GM12878 (cell line): Measurements from ENCODE around the gene PSPC1. TPM values are rescaled to one million over a fixed set of nuclear protein-coding genes. Genes with fewer than 3 reads are reported as not detected.
"Not testable (repeated sequence)": the region's sequence is repeated elsewhere in the genome, so short reads cannot be mapped to it uniquely, and the experiment has no call there.

ENCODE experiments used
- ATAC-seq: fragments of 200-7000 bp; cut with Tn5 transposase; 3 replicates; pipeline ENCODE4 v1.9.1; 2020; ENCODE audit warnings: mild to moderate bottlenecking, moderate library complexity
- BruUV-seq: library from RNA; stranded (reverse); fragments of 400-500 nt; replicated peaks from 2 replicates; lab custom pipeline; 2021; lab: Mats Ljungman, UMichigan
- CTCF ChIA-PET: fragments of 300-600 bp; sonication (Branson Sonifier 250); formaldehyde crosslinking; extraction: SDS; loops from one replicate; lab custom pipeline; 2021; ENCODE audit warnings: inconsistent platforms; lab: Yijun Ruan, JAX
- POLR2A ChIA-PET: fragments of 350-600 bp; formaldehyde crosslinking; extraction: SDS; loops from one replicate; lab custom pipeline; 2021; ENCODE audit warnings: inconsistent platforms; lab: Charles Lee
- RAD21 ChIA-PET: fragments of 300-600 bp; sonication (Branson Sonifier 250); formaldehyde crosslinking; loops from one replicate; lab custom pipeline; 2023; ENCODE audit warnings: antibody characterized with exemption; ENCODE audit not compliant: unreplicated experiment; lab: Charles Lee
- SMC1A ChIA-PET: fragments of 300-600 bp; sonication (Branson Sonifier 250); formaldehyde crosslinking; loops from one replicate; lab custom pipeline; 2023; ENCODE audit not compliant: unreplicated experiment, uncharacterized antibody; lab: Charles Lee
- DNase-seq: peaks from one replicate; pipeline ENCODE4 v3.0.0-alpha.2; 2011; ENCODE audit warnings: low read depth, low spot score
- FAIRE-seq: peaks from 3 replicates; lab custom pipeline; 2011; peaks lifted over from hg19 to GRCh38; lab: Jason Lieb, UNC
- H2AFZ ChIP-seq: 2 replicates; pipeline ENCODE4 v1.6.0; 2011; ENCODE audit warnings: low read depth, low read length, control low read depth; ENCODE audit not compliant: control insufficient read depth
- H3K27ac ChIP-seq: 2 replicates; pipeline ENCODE4 v1.5.1; 2011; ENCODE audit warnings: control low read depth; ENCODE audit not compliant: control insufficient read depth, insufficient read depth
- H3K27me3 ChIP-seq, 2 experiments: replicated peaks in 1 of 2; 2 replicates each; pipeline versions ENCODE4 v1.6.0 to v1.6.1; 2011; ENCODE audit warnings: low read length in 1 of 2; ENCODE audit not compliant: control insufficient read depth in 2 of 2, insufficient read depth in 2 of 2
- H3K36me3 ChIP-seq, 2 experiments: 2 replicates each; pipeline ENCODE4 v1.5.1; 2011; ENCODE audit warnings: low read length in 1 of 2; ENCODE audit not compliant: control insufficient read depth in 2 of 2, insufficient read depth in 2 of 2
- H3K4me1 ChIP-seq: 2 replicates; pipeline ENCODE4 v1.6.1; 2011; ENCODE audit warnings: mild to moderate bottlenecking, low read length, moderate library complexity, mixed read lengths; ENCODE audit not compliant: control insufficient read depth, insufficient read depth
- H3K4me2 ChIP-seq: 2 replicates; pipeline ENCODE4 v1.6.0; 2011; ENCODE audit warnings: control low read depth; ENCODE audit not compliant: control insufficient read depth, insufficient read depth
- H3K4me3 ChIP-seq: fragments of 200-600 bp; sonication (generic); 2 replicates; pipeline ENCODE4 v1.5.1; 2016
- H3K79me2 ChIP-seq: 2 replicates; pipeline ENCODE4 v1.6.0; 2011; ENCODE audit warnings: low read length; ENCODE audit not compliant: control insufficient read depth, insufficient read depth
- H3K9ac ChIP-seq: 2 replicates; pipeline ENCODE4 v1.8.0; 2011; ENCODE audit warnings: low read length, control low read depth, mixed read lengths; ENCODE audit not compliant: control insufficient read depth, insufficient read depth
- H3K9me3 ChIP-seq: replicated peaks from 3 replicates; pipeline ENCODE4 v1.5.1; 2011; ENCODE audit warnings: mild to moderate bottlenecking, low read length; ENCODE audit not compliant: control insufficient read depth, insufficient read depth
- H4K20me1 ChIP-seq: 2 replicates; pipeline ENCODE4 v1.6.0; 2011; ENCODE audit not compliant: control insufficient read depth, insufficient read depth
- WGBS: methylation state at CpG from one replicate; pipeline ENCODE4 v1.1.6; 2016; ENCODE audit warnings: low lambda C conversion rate; ENCODE audit not compliant: insufficient replicate concordance, insufficient coverage; ENCODE audit errors: missing lambda C conversion rate; 5-methylcytosine and 5-hydroxymethylcytosine counted together
- in situ Hi-C: fragments of 300-500 bp; cut with MboI; formaldehyde crosslinking; loops from 9 replicates; pipeline ENCODE4 v1.14.3; 2018; ENCODE audit warnings: mixed read lengths
- intact Hi-C: fragments of 100-400 bp; cut with micrococcal nuclease; formaldehyde crosslinking; loops from one replicate; pipeline ENCODE4 v1.14.2; 2022; ENCODE audit not compliant: unreplicated experiment
- polyA plus RNA-seq, 11 experiments: library from polyadenylated mRNA; depleted of rRNA in 4 of 11; unstranded in 6 of 11; stranded (reverse) in 5 of 11; fragments of >200 nt; fragmentation: Nextera tagmentation in 4 of 11; fragmentation: Illumina TruSeq in 1 of 11; extraction: Ambion mirVana in 4 of 11; extraction: Trizol in 1 of 11; gene quantifications; 1 replicate in 1 of 11; 2 replicates in 10 of 11; pipeline versions ENCODE4 v1.2.1 to v1.2.3, GENCODE V29; 2011 to 2016; ENCODE audit warnings: inconsistent platforms in 2 of 11, missing spikeins in 2 of 11, low read depth in 1 of 11
- total RNA-seq, 4 experiments: library from RNA; depleted of rRNA in 3 of 4; stranded (reverse); fragments of >200 nt in 3 of 4; fragmentation: Illumina TruSeq in 1 of 4; extraction: Trizol in 1 of 4; gene quantifications; 2 replicates each; pipeline versions ENCODE4 v1.2.1 to v1.2.3, GENCODE V29; 2013 to 2021
- TF ChIP-seq, protein P1 (sequence below): fragments of 450-650 bp; IDR thresholded peaks from 2 replicates; pipeline ENCODE4 v1.6.1; 2016; ENCODE audit warnings: mild to moderate bottlenecking
- TF ChIP-seq, protein P2 (sequence below): fragments of 450-650 bp; IDR thresholded peaks from 2 replicates; pipeline ENCODE4 v1.6.1; 2017; ENCODE audit warnings: mild to moderate bottlenecking

PSPC1 gene
- total and polyA plus RNA-seq, 10 of the 15 experiments (the other 5 are each of a cell fraction or from before 2014, with no cell fraction given), result 17.7 to 76.3 (median 66.8) TPM

DNA sequence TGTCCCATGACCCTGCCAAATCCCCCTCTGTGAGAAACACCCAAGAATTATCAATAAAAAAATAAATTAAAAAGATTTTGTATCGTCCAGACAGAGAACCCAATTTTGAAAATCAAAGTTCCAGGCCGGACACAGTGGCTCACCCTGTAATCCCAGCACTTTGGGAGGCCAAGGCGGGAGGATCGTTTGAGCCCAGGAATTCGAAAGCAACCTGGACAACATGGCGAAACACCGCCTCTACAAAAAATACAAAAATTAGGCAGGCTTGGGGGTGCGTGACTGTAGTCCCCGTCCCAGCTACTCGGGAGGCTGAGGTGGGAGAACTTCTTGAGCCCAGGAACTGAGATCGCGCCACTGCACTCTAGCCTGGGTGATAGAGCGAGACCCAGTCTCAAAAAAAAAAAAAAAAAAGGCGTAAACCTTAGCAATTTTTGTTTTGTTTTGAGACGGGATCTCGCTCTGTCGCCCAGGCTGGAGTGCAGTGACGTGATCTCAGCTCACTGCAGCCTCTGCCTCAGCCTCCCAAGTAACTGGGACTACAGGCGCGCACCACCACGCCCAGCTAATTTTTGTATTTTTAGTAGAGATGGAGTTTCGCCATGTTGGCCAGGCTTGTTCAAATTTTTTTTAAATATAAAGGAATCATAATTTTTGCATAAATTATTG lies 1.9 kb downstream of the PSPC1 start:
- H3K36me3 ChIP-seq, H3K9ac ChIP-seq, H3K27me3 ChIP-seq, in situ Hi-C loops, FAIRE-seq, H2AFZ ChIP-seq, BruUV-seq, H3K4me1 ChIP-seq, RAD21 ChIA-PET, H3K9me3 ChIP-seq, H4K20me1 ChIP-seq, DNase-seq, H3K27ac ChIP-seq: not testable (repeated sequence)
- ChIA-PET POLR2A (interaction anchor here (0.7 to 0.8 kb wide), 2 partner anchors 148 to 156 kb away, joined by 6 to 8 read pairs; partner anchors contain the start of gene MPHOSPH8), SMC1A (interaction anchor here (0.6 to 1.2 kb wide), 4 partner anchors 11 to 146 kb away, joined by 3 read pairs; no protein-coding TSS in a partner anchor), CTCF (interaction anchor here (0.7 kb wide), 1 partner anchor 175 kb away, joined by 3 read pairs; no protein-coding TSS in a partner anchor)
- TF ChIP-seq, protein P1, sequence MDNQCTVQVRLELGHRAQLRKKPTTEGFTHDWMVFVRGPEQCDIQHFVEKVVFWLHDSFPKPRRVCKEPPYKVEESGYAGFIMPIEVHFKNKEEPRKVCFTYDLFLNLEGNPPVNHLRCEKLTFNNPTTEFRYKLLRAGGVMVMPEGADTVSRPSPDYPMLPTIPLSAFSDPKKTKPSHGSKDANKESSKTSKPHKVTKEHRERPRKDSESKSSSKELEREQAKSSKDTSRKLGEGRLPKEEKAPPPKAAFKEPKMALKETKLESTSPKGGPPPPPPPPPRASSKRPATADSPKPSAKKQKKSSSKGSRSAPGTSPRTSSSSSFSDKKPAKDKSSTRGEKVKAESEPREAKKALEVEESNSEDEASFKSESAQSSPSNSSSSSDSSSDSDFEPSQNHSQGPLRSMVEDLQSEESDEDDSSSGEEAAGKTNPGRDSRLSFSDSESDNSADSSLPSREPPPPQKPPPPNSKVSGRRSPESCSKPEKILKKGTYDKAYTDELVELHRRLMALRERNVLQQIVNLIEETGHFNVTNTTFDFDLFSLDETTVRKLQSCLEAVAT, result peak; percentile 94
- TF ChIP-seq, protein P2, sequence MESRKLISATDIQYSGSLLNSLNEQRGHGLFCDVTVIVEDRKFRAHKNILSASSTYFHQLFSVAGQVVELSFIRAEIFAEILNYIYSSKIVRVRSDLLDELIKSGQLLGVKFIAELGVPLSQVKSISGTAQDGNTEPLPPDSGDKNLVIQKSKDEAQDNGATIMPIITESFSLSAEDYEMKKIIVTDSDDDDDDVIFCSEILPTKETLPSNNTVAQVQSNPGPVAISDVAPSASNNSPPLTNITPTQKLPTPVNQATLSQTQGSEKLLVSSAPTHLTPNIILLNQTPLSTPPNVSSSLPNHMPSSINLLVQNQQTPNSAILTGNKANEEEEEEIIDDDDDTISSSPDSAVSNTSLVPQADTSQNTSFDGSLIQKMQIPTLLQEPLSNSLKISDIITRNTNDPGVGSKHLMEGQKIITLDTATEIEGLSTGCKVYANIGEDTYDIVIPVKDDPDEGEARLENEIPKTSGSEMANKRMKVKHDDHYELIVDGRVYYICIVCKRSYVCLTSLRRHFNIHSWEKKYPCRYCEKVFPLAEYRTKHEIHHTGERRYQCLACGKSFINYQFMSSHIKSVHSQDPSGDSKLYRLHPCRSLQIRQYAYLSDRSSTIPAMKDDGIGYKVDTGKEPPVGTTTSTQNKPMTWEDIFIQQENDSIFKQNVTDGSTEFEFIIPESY, result 0 out of 2 replicates have a peak, but pooled peaks have one; percentile 9
- peak; percentile 11 for ATAC-seq
- peak overlapping the region; percentile 62 for H3K4me2 ChIP-seq
- peak overlapping the region; percentile 97 for H3K4me3 ChIP-seq
- peaks cover 35% of the 10 kb centered on the region for H3K79me2 ChIP-seq
- intact Hi-C loops, result loop anchor here (5.0 kb wide), 1 partner anchor 176 kb away; the partner anchor contains the start of gene ZMYM2
- 59% methylated on average over 20 of the region's 22 CpGs for WGBS
